Stimulated activated CD8-positive, alpha-beta memory T cell treated with anti-CD3 and anti-CD28 coated beads, Interleukin-2, amount 100 ng/mL, for 48 hours (primary cell): Measurements from ENCODE around the gene CEP85L.

ENCODE experiments used
- DNase-seq, 2 donors: peaks; one replicate each; pipeline ENCODE4 v3.0.0-alpha.2; 2020; ENCODE audit warnings: low read depth in 2 of 2

The CEP85L gene

DNA sequence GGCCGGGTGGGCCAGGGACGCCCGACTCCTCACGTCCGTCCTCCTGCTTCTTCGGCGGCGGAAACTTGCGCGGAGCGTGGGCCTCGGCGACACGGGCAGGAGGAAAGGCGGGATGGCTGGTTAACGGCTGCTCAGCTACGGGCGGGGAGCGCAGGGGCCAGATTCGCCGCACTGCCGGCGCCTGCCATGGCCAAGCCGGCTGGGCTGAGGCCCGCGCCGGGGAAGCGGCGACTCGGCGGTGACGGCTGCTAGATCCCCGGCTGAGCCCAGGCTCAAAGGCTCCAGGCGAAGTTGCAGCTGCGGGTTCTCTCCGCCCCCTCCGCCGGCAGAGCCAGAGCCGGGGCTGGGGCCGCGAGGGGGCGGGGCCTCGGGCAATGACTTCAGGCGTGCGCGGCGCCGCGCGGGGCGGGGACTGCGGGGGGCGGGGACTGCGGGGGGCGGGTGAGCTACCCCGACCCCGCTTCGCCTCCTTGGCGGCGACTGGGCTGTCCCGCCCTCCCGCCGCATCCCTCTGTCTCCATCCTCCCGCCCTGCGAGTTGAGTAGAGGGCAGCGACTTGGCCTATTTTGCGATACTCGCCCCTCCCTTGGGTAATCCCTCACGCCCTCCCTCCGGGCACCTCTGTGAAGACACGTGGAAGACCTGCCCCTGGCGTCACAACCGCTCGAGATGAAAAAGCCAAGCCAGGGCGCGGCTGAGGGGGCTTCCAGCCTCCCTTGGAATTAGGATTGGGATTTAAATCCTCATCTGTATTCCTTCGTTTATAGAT, at the start of gene CEP85L:
Gene CEP85L (minus strand): TSS at position 310 of the 769 bp plus-strand sequence. CDS start 322 bp downstream, outside the sequence.
- peak; percentile 82 to 89 for DNase-seq

GRCh38 chr6:118700531-118700930, 49.1 kb upstream of the CEP85L start:
- DNase-seq = no peak

DNA sequence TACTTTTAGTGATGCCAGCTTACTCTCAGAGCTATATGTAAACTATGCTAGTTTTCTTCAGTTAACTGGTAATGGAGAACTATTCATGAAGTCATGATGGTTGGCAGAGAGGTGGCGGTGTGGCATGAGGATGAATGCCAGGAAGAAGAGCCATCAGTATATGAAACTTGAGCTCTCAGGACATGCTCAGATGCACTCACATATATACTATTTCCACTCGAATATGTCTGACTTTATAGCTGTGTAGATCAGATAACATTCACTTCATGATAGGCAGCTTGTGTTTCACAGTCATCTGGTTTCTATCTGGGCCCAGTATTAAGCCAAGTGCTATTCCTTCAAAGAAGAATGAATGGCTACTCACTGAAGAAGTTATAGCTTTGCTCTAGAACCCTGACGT, 46.2 kb upstream of the CEP85L start:
- DNase-seq = no peak

- no peak for DNase-seq
These were observed 44.9 kb upstream of the CEP85L start for GRCh38 chr6:118696271-118696670.

- DNase-seq = no peak
These were observed 42.2 kb upstream of the CEP85L start for GRCh38 chr6:118693562-118693961.

DNA sequence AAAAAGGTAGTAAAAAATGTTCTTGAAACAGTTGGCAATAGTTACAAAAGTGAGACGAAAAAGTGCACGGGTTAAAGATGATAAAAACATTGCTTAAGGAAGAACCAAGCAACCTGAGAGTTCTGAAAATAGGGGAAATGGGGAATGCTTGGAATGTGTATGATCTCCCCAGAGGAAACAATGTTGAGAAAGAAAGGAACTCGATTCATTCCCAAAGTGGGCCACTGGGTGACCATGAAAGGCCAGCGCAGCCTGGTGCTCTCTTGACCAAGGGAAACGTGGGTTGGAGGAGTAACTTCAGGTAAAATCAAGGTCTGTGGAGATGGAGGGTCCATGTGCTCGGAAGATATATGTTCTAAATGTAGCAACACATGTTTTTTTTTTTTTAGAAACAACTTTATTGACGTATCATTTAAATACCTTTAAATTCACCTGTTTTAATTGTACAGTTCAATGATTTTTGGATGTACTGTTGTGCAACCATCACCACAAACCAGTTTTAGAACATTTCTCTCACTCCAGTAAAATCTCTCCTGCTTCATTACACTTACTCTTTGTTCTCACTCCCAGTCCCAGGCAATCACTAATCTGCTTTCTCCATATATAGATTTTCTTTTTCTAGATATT, 34.5 kb upstream of the CEP85L start:
- DNase-seq = no peak

DNA sequence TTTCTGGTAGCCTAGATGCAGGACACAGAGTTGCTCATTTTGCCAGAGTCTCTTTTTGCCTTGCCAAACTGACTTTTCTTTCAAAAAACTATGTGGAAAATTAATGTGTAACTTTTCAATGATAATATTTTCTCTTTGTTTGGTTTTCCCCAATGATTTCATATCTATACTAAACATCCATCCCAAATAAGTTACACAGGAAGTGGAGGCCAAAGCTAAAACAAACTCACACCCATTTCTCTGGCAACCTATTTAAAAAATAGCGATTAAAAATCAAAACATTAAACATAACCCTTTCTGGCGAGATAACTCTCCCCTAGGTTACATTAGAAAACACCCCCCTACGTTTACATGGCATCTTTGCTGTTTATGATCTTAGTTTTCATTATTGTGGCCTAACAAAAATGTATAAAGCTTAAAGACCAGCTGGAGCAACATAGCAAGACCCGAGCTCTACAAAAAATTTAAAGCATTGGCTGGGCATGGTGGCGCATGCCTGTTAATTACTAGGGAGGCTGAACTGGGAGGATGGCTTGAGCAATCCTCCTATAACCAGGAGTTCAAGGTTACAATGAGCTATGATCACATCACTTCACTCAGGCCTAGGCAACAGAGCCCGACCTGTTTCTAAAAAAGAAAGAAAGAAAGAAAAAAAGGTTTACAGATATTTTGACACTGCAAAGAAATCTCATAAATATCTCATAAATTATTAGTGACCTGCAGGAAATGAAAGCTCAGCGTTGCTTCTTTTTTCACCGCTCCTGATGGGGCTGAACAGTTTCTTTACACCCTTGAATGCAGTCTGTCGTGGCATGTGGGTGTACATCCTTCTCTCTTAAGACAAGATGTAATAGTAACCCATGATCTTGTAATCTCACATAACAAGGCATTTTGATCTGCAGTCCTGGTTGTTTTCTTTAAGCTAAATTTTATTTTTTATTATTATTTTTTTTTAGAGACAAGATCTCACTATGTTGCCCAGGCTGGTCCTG, 32.8 kb upstream of the CEP85L start:
- DNase-seq = no peak

- DNase-seq = no peak
These were observed 29.2 kb upstream of the CEP85L start for GRCh38 chr6:118680452-118681095.

GRCh38 chr6:118679327-118679901, 28.0 kb upstream of the CEP85L start:
- no peak for DNase-seq

- no peak for DNase-seq
These were observed 27.5 kb upstream of the CEP85L start for GRCh38 chr6:118678866-118679265.

- DNase-seq = no peak
These were observed 25.8 kb upstream of the CEP85L start for GRCh38 chr6:118677193-118677592.

DNA sequence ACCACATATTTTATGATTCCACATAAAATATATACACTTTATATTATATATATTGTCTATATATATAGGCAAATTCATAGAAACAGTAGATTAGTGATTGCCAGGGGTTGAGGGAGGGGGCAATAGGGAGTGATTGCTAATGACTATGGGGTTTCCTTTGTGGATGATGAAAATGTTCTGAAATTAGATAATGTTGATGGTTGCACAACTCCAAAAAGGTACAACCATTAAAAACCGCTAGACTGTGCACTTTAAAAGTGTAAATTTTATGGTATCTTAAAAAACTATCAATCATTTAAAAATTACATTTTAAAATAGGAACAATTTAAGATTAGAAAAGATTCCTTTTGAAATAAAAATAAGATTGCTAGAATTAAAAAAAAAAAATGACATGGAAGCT, 23.8 kb upstream of the CEP85L start:
- DNase-seq = no peak

DNA sequence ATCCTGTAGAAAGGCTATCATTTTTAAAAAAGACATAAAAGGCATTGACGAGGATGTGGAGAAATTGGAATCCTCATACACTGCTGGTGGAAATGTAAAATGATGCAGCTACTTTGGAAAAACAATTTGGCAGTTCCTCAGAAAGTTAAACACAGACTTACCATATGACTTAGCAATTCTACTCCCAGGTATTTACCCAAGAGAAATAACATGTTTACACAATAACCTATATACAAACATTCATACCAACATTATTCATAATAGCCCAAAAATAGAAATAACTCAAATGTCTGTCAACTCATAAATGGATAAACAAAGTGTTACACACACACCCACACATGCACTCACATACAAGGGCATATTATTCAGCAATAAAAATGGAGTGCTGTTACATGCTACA, 23.4 kb upstream of the CEP85L start:
- no peak for DNase-seq

- DNase-seq = no peak
These were observed 21.3 kb upstream of the CEP85L start for GRCh38 chr6:118672678-118673077.

- DNase-seq = no peak
These were observed 18.2 kb upstream of the CEP85L start for GRCh38 chr6:118669561-118669960.

DNA sequence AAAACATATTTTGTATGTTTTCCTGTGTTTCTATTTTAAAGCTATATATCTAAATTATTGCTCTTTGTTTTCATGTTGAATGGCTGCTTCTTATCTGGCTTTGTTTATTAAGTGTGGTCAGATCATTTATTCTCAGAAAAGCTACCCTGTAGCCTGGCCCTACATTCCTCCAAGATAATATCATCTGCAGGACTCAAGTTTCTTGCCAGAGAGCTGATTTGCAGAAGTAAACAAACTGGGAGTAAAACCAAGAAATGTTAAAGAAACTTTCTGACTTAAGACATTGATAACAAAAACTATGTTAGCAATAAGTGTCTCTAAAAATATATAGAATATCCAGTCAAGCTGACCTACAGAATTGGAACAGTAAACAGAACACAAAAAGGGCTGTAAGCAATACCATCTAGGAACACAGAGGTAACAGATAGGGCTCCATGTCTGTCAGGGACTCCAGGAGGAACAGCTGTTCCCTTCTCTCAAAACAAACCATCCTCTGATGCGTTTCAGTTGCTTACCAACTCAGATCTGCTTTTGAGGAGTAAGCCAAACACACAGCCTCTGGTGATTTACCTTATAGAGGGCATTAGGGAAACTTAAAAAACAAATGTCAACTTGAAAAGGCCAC, 17.5 kb upstream of the CEP85L start:
- DNase-seq = no peak

GRCh38 chr6:118667988-118668387, 16.6 kb upstream of the CEP85L start:
- no peak for DNase-seq

DNA sequence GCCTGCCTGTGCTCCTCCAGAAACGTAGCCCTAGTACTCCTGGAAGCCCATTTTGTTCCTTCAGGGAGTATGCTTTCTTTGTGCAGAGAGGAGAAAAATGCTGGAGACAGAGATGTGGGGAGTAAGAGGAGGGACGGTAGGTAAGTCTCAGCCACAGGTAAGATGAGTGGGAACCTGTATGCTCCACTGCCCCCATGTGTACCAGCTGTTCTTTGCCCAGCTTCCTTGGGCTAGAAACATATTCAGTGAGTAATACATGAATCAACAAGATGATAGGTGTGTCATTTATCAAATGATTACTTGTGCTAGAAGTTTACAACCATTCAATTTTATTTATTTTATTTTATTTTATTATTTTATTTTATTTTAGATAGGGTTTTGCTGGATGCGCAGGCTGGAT, 13.6 kb upstream of the CEP85L start:
- no peak for DNase-seq

- DNase-seq = no peak
These were observed 12.9 kb upstream of the CEP85L start for GRCh38 chr6:118663993-118664985.

- DNase-seq = no peak
These were observed 10.4 kb upstream of the CEP85L start for GRCh38 chr6:118661831-118662230.
